ENCODE data around the gene MESD. TPM values are rescaled to one million over a fixed set of nuclear protein-coding genes. Genes with fewer than 3 reads are reported as not detected.

Gene MESD
- total RNA-seq, 1 donor from 2014 or later: 13.4 TPM

DNA sequence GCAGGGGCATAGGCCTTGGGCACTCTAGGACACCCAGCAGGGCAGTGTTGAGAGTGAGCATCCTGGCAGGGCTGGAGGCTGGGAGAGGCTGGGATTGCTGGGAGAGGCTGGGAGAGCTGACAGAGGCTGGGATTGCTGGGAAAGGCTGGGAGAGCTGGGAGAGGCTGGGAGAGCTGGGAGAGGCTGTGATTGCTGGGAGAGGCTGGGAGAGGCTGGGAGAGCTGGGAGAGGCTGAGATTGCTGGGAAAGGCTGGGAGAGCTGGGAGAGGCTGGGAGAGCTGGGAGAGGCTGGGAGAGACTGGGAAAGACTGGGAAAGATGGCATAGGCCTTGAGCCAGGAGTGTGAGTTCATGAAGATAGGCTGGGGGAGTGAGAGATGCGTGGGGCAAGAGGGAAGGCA lies 77.8 kb downstream of the MESD start:
- no peak for DNase-seq (ENCODE audit: low read depth in 2 of 2)

DNA sequence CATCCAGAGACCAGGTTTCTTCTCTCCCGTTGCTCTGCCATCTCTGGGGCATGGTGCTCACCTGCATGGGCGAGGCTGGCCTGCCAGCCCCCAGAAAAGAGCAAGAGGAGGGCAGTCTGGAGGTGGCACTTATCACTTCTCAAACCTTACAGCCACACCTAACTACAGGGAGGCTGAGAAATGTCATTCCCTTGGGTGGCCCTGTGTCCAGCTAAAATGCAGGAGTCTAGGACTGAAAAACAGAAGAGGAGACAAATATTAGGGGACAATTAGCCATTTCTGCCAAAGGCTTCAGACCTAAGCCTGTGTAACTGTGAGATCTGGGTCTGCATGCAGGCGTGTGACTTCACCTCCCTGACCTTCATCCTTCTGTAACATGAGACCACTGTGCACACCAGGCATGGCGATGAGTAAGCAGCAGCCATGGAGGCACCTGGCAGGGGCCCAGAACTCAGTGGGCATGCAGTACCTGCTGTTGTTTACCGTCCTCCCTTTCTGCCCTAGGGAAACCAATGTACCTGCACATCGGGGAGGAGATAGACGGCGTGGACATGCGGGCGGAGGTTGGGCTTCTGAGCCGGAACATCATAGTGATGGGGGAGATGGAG lies 83.4 kb downstream of the MESD start:
- DNase-seq (ENCODE audit: low read depth in 2 of 2): no peak

DNA sequence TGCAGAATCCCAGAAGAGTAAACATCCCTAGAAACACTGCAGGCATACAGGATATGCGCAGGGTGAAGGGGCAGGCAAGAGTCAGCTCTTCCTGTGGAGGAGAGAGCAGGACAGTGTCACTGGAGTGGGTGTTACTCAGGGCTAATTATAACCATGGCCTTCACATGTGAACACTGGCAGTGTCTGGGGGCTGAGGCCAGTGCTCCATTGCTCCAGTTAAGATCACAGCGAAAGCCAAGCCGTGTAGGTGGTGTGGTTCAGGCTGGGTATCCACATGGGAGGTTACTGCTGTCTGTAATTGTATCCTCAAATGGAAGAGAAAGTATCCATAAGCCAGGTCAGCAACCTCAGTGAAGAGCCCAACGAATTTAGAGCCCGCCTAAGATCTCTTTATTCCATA lies 84.6 kb downstream of the MESD start:
- DNase-seq (ENCODE audit: low read depth in 2 of 2): no peak

DNA sequence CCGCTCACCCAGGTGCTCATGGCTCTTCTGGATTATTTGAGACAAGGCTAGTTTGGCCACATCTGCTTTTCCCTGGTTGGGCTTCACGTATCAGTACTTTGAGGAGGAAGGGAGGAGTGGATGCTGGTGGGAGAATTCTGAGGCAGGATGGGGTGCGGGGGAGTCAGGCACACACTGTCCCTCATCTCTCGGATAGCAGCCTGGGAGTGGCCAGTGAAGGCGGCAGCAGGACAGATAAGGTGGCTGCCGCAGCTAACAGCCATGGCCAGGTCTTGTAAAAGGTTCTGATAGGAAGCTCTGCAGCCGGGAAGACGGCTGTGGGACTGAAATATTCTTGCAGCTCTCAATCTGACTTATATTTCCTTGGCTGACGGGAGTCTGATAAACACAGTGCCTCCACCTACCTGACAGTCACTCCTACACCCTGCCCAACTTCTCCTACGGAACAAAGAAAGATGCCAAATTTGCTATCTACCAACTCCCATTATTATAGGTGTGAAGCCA lies 87.3 kb downstream of the MESD start:
- no peak for DNase-seq (ENCODE audit: low read depth in 2 of 2)

DNA sequence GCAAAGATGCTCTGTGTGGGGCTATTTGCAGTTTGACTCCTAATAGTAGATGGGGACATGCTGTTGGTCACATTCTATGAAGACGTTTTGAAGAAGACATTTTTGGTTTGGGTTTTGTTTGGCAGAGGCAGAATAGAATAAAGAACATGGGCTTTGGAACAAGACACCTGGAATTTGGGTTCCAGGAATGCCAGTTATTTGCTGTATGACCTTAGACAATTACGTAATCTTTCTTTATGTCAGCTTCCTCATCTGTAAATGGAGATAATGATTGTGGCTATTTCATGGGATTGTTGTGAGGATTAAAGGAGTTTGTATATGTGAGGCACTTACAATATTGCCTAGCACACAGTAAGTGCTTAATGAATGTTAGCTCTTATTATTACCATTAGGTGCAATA lies 91.6 kb downstream of the MESD start:
- DNase-seq (ENCODE audit: low read depth in 2 of 2): no peak

Other genes starting within 250 kb of the MESD start
- 0.26 and 0.38 TPM in 2 replicates for gene CEMIP, start 210.4 kb downstream of the MESD start, total RNA-seq
- gene TLNRD1, start 11.1 kb upstream of the MESD start, total RNA-seq: 8.0 and 12.0 TPM in 2 replicates
- gene CFAP161, start 144.5 kb upstream of the MESD start, total RNA-seq: 0.38 and 0.90 TPM in 2 replicates
- gene IL16, start 207.1 kb upstream of the MESD start, total RNA-seq: 2.4 and 2.7 TPM in 2 replicates

All from dermis microvascular lymphatic vessel endothelial cell (primary cell).